GM23338 (cell line): ENCODE data around the gene GALNT13.

Source experiments
- CREB1 ChIP-seq: fragments of 250-450 bp; sonication (Bioruptor Pico); IDR thresholded peaks from 2 replicates; pipeline ENCODE4 v1.5.0; 2020; ENCODE audit warnings: low read depth, mild to moderate bottlenecking, moderate library complexity
- CTCF ChIP-seq, 2 experiments: fragments of 200-600 bp in 1 of 2; sonication (generic) in 1 of 2; conservative IDR thresholded peaks; 2 replicates each; pipeline versions ENCODE4 v1.5.1 to v1.6.1; 2016 to 2017; ENCODE audit warnings: antibody characterized with exemption in 2 of 2, low read depth in 2 of 2, mild to moderate bottlenecking in 2 of 2, moderate library complexity in 1 of 2
- ETS1 ChIP-seq: IDR thresholded peaks from 2 replicates; pipeline ENCODE4 v1.6.1; 2016; ENCODE audit warnings: antibody characterized with exemption
- NANOG ChIP-seq: IDR thresholded peaks from 2 replicates; pipeline ENCODE4 v1.6.1; 2016; ENCODE audit warnings: antibody characterized with exemption, borderline replicate concordance
- POLR2AphosphoS5 ChIP-seq: IDR thresholded peaks from 2 replicates; pipeline ENCODE4 v1.6.1; 2016; ENCODE audit warnings: antibody characterized with exemption, low read depth
- REST ChIP-seq: IDR thresholded peaks from one replicate; pipeline ENCODE4 v1.6.1; 2018; ENCODE audit warnings: antibody characterized with exemption; ENCODE audit not compliant: unreplicated experiment
- ZNF114 ChIP-seq: fragments of 250-450 bp; sonication (Bioruptor Pico); IDR thresholded peaks from 2 replicates; pipeline ENCODE4 v1.5.0; 2020; ENCODE audit warnings: mild to moderate bottlenecking, moderate library complexity

DNA sequence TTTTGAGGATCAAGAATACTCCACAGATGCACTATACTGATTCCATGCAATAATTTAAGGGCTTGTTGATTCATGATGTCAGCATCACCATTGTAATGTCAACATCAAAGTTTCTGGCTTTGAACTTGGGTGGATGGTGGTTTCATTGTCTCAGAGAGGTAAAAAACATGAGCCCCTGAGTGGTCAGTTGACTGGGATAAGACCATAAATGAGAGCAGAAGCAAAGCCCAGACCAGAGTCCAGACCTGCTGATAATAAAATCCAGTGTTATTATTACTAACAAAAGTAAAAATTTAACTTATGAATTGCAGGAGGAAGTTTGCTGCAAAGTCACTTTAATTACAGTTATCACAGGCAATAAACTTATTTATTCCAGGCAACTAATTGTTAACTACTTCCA, 358.2 kb downstream of the GALNT13 start:
- TF ChIP-seq CTCF (conservative IDR thresholded peaks at IDR 0.05; ENCODE audit: low read depth in 2 of 2) (no peak), CREB1 (CRISPR knock-in tag) (no peak), ETS1 (no peak), POLR2AphosphoS5 (no peak), REST (no peak), ZNF114 (no peak), NANOG (no peak)
